Measurements from ENCODE around the gene JMJD7. TPM values are rescaled to one million over a fixed set of nuclear protein-coding genes. Genes with fewer than 3 reads are reported as not detected.

Gene JMJD7
- 2.7 to 3.4 TPM (median 3.0 TPM) in 5 replicates for total RNA-seq (2022; extraction: Qiagen RNA extraction)

GRCh38 chr15:41827880-41828806 lies at the start of gene JMJD7:
JMJD7 (plus strand) TSS chr15:41828092; CDS start chr15:41828125, 33 bp downstream.

GRCh38 chr15:41838400-41838897 lies 10.6 kb downstream of the JMJD7 start, which contains the start of gene PLA2G4B:
PLA2G4B (plus strand) TSS chr15:41838847; CDS start chr15:41838914, 67 bp downstream.

Other genes starting within 250 kb of the JMJD7 start
- gene MGA, start 167.7 kb upstream of the JMJD7 start, total RNA-seq (2022; extraction: Qiagen RNA extraction): 5.7 to 7.9 TPM (median 6.1 TPM) in 5 replicates
- gene MAPKBP1, start 53.6 kb upstream of the JMJD7 start, total RNA-seq (2022; extraction: Qiagen RNA extraction): 3.0 to 4.9 TPM (median 3.7 TPM) in 5 replicates
- gene PLA2G4B, start 10.8 kb downstream of the JMJD7 start, total RNA-seq (2022; extraction: Qiagen RNA extraction): 1.2 to 2.1 TPM (median 1.6 TPM) in 5 replicates
- 0.10 to 0.25 TPM (median 0.17 TPM) in 5 replicates for gene SPTBN5, start 66.0 kb downstream of the JMJD7 start, total RNA-seq (2022; extraction: Qiagen RNA extraction)
- gene EHD4, start 144.5 kb downstream of the JMJD7 start, total RNA-seq (2022; extraction: Qiagen RNA extraction): 10.3 to 12.7 TPM (median 11.4 TPM) in 5 replicates
- gene PLA2G4E, start 192.9 kb downstream of the JMJD7 start, total RNA-seq (2022; extraction: Qiagen RNA extraction): 0.06 TPM in 1 of 5 replicates, not detected in the others